ACC112 (cell line): ENCODE data around the gene SMAD3.

Experiments used
- H2AFZ ChIP-seq: fragments of 200-600 bp; sonication (generic); one replicate; pipeline ENCODE4 v1.6.0; 2017; ENCODE audit warnings: antibody characterized with exemption, low read length; ENCODE audit not compliant: unreplicated experiment
- H3K27ac ChIP-seq: fragments of 200-600 bp; sonication (generic); 2 replicates; pipeline ENCODE4 v1.5.1; 2014; ENCODE audit warnings: low read depth, mild to moderate bottlenecking, antibody characterized with exemption, low read length, moderate library complexity
- H3K27me3 ChIP-seq: fragments of 200-600 bp; sonication (generic); 2 replicates; pipeline ENCODE4 v1.6.1; 2014; ENCODE audit warnings: mild to moderate bottlenecking, antibody characterized with exemption, low read length, moderate library complexity, mixed read lengths; ENCODE audit not compliant: insufficient read depth
- H3K36me3 ChIP-seq: fragments of 200-600 bp; sonication (generic); 2 replicates; pipeline ENCODE4 v1.6.1; 2016; ENCODE audit warnings: mild to moderate bottlenecking, antibody characterized with exemption, low read length, moderate library complexity, mixed read lengths; ENCODE audit not compliant: insufficient read depth
- H3K4me1 ChIP-seq: fragments of 200-600 bp; sonication (generic); one replicate; pipeline ENCODE4 v1.6.1; 2016; ENCODE audit warnings: low read length, mixed read lengths; ENCODE audit not compliant: insufficient read depth, unreplicated experiment, control insufficient read depth
- H3K4me3 ChIP-seq: fragments of 200-600 bp; sonication (generic); 2 replicates; pipeline ENCODE4 v1.5.1; 2014; ENCODE audit warnings: mild to moderate bottlenecking, low read depth, low read length
- H3K79me2 ChIP-seq: fragments of 200-600 bp; sonication (generic); one replicate; pipeline ENCODE4 v1.6.0; 2016; ENCODE audit warnings: low read length; ENCODE audit not compliant: control insufficient read depth, unreplicated experiment, insufficient read depth

The SMAD3 gene

DNA sequence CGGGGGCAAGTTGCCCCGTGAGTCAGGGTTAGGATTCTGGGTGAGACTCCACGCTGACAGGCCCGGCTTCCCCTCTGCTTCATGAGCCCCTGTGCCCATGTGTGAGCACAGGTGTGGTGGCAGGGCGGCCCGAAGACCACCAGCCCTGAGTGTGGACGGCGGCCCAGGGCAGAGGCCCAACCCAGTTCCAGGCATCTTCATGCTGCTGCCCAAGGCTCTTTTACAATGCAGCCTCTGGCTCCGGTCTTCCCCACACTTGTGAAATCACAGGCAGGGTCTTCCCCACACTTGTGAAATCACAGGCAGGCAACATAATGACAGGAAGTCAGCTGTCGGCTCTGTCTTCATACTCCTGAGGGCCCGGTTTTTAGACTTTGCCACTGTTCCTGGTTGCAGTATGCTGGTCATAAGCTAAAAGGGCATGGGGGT is 110.3 kb downstream of the SMAD3 start:
- H3K4me3 ChIP-seq, result no peak overlapping the region
- peaks cover 11% of the 10 kb centered on the region for H3K79me2 ChIP-seq
- H2AFZ ChIP-seq, result no peak overlapping the region
- peaks cover 86% of the 10 kb centered on the region for H3K4me1 ChIP-seq
- H3K27me3 ChIP-seq, result no peaks in the 10 kb centered on the region
- H3K36me3 ChIP-seq, result peaks cover 48% of the 10 kb centered on the region
- peak overlapping the region; percentile 96 for H3K27ac ChIP-seq

DNA sequence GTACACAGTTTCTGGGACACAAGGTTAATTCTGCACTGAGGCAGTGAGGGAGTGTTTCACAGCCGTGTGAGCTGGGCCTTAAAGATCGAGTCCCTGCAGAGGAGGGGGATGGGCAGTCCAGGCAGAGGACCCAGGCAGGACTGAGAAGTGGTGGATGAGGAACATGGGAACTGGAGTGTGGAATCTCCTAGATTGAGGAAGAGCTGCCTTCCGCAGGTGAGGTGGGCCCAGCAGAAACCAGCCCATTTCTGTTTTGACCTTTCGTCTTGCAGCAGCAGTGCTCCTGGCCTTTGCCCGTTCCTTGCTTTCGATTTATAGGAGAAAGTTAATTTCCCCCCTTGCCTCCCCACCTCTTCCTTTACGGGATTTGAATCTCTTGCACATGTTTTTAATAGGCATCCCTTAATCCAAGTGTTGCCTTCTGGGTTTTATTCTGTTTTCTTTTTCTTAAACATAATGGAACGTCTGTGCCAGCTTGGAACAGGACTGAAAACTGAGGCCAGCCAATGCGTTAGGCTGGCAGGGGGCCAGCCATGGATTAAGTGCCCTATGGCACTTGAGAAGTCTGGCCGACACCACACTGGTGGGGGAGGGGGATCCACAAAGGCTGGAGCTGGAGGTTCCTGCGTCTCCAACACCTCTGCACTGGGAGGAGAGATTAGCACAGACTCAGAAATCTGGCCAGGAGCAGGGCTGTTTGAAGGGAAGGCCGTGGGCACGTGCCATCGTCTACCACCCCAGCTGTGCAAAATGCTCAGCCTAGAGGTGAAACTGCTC is 111.0 kb downstream of the SMAD3 start:
- Histone ChIP-seq H3K36me3 (peaks cover 41% of the 10 kb centered on the region; the same call in 1 of the 2 replicates), H3K27ac (peak overlapping the region; percentile 96), H3K27me3 (no peaks in the 10 kb centered on the region), H2AFZ (no peak overlapping the region), H3K4me3 (no peak overlapping the region), H3K4me1 (peaks cover 81% of the 10 kb centered on the region), H3K79me2 (peaks cover 11% of the 10 kb centered on the region)

DNA sequence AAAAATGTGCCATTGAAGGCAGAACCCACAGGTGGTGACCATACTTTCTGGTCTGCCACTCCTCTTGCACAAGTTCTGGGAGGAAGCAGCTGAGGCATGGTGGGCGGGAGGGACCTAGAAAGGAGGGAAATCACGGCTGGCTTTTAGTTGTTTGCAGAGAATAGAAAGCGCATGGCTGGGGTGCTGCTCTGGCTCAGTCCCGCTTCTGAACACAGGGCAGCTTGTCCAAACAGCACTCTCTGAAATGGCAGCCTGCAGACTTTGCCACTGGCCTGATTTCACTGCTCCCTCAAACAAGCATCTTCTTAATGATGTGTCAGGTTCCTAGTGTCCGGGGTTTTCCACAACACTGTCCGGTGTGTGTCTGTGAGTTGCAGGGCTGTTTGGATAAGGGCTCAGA is 112.3 kb downstream of the SMAD3 start:
- Histone ChIP-seq H3K36me3 (peaks cover 43% of the 10 kb centered on the region; the same call in 1 of the 2 replicates), H3K27me3 (no peaks in the 10 kb centered on the region), H3K4me1 (peaks cover 68% of the 10 kb centered on the region), H3K79me2 (peaks cover 11% of the 10 kb centered on the region), H3K4me3 (no peak overlapping the region), H2AFZ (no peak overlapping the region), H3K27ac (peak overlapping the region; percentile 96)

DNA sequence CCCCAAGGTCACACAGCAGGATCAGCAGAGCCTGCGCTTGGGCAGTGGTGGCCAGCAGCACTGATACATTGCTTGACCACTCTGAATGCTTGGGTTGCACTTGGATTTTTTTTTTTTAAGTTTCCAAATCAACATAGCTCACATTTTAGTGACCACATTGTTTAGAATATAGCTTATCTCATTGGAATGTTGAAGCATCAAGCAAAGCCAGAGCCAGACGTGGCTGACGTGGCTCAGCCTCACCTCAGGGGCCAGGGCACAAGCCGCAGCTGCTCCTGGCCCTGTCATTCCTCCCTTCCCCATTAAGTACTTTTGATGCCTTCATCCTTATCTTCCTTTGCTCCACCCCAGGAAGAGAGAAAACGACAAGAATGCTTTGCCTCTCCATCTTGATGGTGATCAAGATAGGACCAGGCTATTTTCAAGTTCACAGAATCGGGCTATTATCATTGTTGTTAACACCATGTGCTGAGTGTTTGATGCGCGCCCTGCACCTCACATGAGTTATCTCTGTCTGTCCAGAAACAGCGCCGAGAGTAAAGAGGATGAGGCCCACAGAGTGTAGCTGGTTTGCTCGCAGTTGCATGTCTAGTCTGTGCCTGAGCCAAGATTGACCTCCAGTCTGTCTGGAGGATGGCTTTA is 113.3 kb downstream of the SMAD3 start:
- no peak overlapping the region for H3K4me3 ChIP-seq
- H3K27me3 ChIP-seq, result no peaks in the 10 kb centered on the region
- H3K79me2 ChIP-seq, result peaks cover 11% of the 10 kb centered on the region
- H3K36me3 ChIP-seq, result peaks cover 36% of the 10 kb centered on the region; the same call in 1 of the 2 replicates
- H3K4me1 ChIP-seq, result peaks cover 69% of the 10 kb centered on the region
- peak overlapping the region; percentile 96 for H3K27ac ChIP-seq
- no peak overlapping the region for H2AFZ ChIP-seq

DNA sequence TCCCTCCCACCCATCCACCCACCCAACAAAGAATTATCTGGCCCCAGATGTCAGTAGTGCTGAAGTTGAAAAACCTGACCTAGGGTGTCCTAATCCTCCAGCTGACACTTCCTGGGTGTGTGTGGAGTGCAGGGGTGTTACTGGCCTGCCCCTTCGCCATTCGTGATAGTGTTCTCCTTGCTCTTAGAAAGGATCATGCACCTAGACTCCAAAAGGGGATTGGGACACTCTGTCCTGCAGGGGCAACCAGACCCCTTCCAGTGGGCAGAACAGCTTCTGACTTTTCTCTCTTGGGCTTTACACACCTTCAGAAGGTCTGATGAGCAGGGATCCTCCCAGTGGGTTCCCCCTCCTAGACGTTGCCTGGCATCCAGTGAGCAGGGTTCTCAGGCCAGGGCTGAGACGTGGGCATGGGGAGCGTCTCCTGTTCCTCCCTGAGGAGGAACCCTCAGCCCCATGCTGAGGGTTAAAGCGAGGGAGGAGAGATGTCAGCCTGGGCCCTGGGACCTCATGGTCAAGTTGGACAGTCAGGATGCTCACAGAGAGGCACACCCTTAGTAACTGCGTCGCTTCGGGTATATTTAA is 114.1 kb downstream of the SMAD3 start:
- peaks cover 62% of the 10 kb centered on the region for H3K4me1 ChIP-seq

DNA sequence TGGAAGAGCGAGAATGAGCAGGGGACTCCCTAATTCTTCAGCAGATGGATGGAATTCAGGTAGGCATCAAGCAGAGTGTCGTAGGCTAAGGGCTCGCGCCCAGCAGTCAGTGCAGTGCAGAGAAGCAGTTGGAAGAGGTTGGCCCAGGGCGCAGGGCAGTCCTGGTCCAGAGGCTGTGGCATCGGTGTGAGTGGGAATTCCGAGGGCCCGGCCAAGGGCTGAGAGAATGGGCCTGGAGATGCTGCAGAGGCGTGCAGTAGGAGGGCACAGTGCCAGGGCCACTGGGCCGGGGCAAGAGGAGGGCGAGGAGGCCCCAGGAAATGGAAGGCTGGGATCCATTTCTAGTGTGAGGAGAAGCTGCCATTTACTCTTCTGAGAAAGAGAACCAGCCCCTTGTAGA is 114.6 kb downstream of the SMAD3 start:
- H3K79me2 ChIP-seq, result peaks cover 11% of the 10 kb centered on the region
- H3K4me3 ChIP-seq, result no peak overlapping the region
- H3K27ac ChIP-seq, result peak overlapping the region; percentile 96; the same call in 1 of the 2 replicates
- no peak overlapping the region for H2AFZ ChIP-seq
- H3K4me1 ChIP-seq, result peaks cover 56% of the 10 kb centered on the region
- H3K27me3 ChIP-seq, result no peaks in the 10 kb centered on the region
- H3K36me3 ChIP-seq, result peaks cover 40% of the 10 kb centered on the region; the same call in 1 of the 2 replicates

More for the DNA sequence above, 114.1 kb downstream of the SMAD3 start:
- H3K36me3 ChIP-seq, result peaks cover 38% of the 10 kb centered on the region; the same call in 1 of the 2 replicates
- H2AFZ ChIP-seq, result no peak overlapping the region
- peak overlapping the region; percentile 96 for H3K27ac ChIP-seq
- H3K4me3 ChIP-seq, result no peak overlapping the region
- H3K79me2 ChIP-seq, result peaks cover 11% of the 10 kb centered on the region
- H3K27me3 ChIP-seq, result no peaks in the 10 kb centered on the region

DNA sequence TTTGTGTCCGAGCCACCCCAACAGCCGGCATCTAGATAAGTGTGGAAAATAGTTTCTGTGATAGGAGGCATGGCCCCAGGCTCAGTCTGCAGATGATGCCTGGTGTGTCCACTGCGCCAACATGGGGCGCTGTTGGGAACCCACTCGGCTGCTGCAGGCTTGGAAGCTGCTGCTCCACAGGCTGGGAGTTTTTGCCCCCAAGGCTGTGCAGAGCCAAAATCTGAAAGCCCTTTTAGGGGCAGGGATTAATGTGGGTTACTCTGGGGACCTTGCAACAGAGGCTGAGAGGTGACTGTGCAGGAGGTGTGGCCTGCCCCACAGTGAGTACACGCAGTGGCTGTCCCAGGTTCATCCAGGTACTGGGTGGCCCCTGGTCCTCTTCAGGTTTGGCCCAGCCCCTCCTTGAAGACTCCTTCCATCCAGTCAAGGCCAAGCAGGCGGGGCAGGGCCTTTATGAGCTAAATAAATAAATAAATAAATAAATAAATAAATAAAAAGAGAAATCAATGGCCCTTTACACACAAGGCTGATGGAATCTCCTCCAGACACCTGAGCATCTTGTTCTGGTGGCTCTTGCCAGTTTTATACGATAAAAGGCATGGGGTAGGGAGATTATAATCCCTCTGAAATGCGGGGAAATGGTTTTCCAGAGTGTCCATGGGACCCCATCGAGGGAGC is 115.3 kb downstream of the SMAD3 start:
- H3K4me1 ChIP-seq, result peaks cover 55% of the 10 kb centered on the region
- H3K27ac ChIP-seq, result peak overlapping the region; percentile 96; the same call in 1 of the 2 replicates
- no peak overlapping the region for H3K4me3 ChIP-seq
- H2AFZ ChIP-seq, result no peak overlapping the region
- no peaks in the 10 kb centered on the region for H3K27me3 ChIP-seq
- H3K79me2 ChIP-seq, result peaks cover 11% of the 10 kb centered on the region
- H3K36me3 ChIP-seq, result peaks cover 43% of the 10 kb centered on the region; the same call in 1 of the 2 replicates

DNA sequence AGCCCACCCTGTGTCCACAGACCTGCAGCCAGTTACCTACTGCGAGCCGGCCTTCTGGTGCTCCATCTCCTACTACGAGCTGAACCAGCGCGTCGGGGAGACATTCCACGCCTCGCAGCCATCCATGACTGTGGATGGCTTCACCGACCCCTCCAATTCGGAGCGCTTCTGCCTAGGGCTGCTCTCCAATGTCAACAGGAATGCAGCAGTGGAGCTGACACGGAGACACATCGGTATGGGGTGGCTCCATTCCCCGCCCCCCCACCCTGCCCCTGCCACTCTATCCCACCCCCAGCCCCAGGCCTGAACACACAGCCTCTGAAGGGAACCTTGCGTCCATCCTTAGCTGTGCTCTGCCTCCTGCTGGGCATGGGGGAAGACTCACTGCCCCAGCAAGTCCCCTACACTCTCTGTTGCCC is 115.8 kb downstream of the SMAD3 start:
- peaks cover 11% of the 10 kb centered on the region for H3K79me2 ChIP-seq

DNA sequence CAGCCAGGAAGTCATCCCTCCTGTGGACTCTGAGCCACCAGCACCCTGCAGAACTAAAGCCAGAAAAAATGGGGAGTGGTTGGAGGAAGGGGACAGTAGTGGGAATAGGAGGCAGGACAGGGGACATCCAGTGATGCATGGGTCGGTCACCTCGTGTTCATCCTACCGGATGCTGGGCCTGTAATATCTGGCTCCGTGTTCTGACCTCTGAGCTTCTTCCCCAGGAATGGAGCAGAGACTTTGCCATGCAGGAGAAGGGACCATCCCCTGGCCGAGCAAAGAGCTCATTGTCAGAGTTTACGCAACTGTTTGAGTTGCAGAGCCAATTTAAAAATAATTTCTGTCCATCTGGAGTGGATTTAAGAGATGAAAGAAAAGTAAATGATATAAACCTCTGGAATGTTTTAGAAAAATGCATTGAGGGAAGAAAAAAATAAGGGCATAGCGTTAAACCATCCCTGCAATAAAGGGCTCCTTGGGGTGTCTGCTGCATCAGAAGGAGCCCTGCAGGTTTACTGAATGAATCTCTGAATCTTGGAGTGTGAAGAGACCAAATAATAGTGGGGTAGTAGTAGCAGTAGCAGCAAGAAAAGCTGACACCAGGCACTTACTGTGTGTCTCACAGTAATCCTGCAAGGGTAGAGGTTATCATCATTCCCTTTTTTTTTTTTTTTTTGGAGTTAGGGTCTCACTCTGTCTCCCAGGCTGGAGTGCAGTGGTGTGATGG is 118.2 kb downstream of the SMAD3 start:
- Histone ChIP-seq H3K27me3 (no peaks in the 10 kb centered on the region), H3K79me2 (peaks cover 11% of the 10 kb centered on the region), H3K27ac (peak overlapping the region; percentile 28; the same call in 1 of the 2 replicates), H2AFZ (no peak overlapping the region), H3K4me3 (no peak overlapping the region), H3K4me1 (peaks cover 44% of the 10 kb centered on the region), H3K36me3 (peaks cover 51% of the 10 kb centered on the region)

More for the DNA sequence above, 115.8 kb downstream of the SMAD3 start:
- Histone ChIP-seq H3K36me3 (peaks cover 41% of the 10 kb centered on the region; the same call in 1 of the 2 replicates), H3K27ac (no peak overlapping the region), H3K4me3 (no peak overlapping the region), H2AFZ (no peak overlapping the region), H3K27me3 (no peaks in the 10 kb centered on the region), H3K4me1 (peaks cover 54% of the 10 kb centered on the region)
